ENCODE measurements around the gene LUC7L3. TPM values are rescaled to one million over a fixed set of nuclear protein-coding genes. Genes with fewer than 3 reads are reported as not detected.

The LUC7L3 gene
- total and polyA plus RNA-seq, 2 donors (not counting 3 experiments of a cell fraction or from before 2014, with no cell fraction given) = 70.9 to 113 TPM

DNA sequence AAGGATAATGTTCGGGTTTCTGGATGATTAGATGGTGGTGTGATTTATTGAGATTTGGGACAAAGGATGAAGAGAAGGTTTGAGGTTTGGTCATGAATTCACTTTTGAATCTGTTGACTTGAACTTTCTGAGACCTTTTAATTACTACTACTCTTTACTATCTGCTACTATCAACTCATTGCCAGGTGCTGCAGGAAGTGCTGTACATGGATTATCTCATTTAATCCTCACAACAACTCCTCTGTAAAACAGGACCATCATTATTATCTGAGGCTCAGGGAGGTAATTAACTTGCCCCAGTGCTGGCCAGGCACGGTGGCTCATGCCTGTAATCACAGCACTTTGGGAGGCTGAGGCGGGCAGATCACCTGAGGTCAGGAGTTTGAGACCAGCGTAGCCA lies 8.8 kb upstream of the LUC7L3 start:
- CTCF ChIA-PET = no interaction called here
- no peaks in the 10 kb centered on the region for H3K36me3 ChIP-seq (ENCODE audit: control insufficient read depth in 2 of 2, extremely low read depth in 1 of 2, insufficient read depth in 2 of 2, low read length in 2 of 2)
- H3K79me2 ChIP-seq (ENCODE audit: control insufficient read depth, insufficient read depth, low read length) = peaks cover 20% of the 10 kb centered on the region
- FAIRE-seq = no peak
- no peaks in the 10 kb centered on the region for H4K20me1 ChIP-seq (replicated peaks; ENCODE audit: control insufficient read depth, extremely low read depth, insufficient read depth, low read length)
- H2AFZ ChIP-seq (ENCODE audit: low read depth, low read length) = no peak overlapping the region
- H3K27me3 ChIP-seq (ENCODE audit: control insufficient read depth in 2 of 2, insufficient read depth in 2 of 2, low read length in 2 of 2) = peaks cover 9% of the 10 kb centered on the region in 2 experiments
- peaks cover 17% of the 10 kb centered on the region for H3K4me1 ChIP-seq (ENCODE audit: control insufficient read depth, extremely low read depth, insufficient read depth, low read length)
- H3K4me3 ChIP-seq (replicated peaks in 1 of 3; ENCODE audit: insufficient read depth in 1 of 3, low read depth in 1 of 3, low read length in 3 of 3) = no peak overlapping the region
- no peaks in the 10 kb centered on the region for H3K9me1 ChIP-seq (replicated peaks; ENCODE audit: control insufficient read depth, extremely low read depth, insufficient read depth, low read length)
- H3K4me2 ChIP-seq (ENCODE audit: insufficient read depth, low read length) = no peak overlapping the region
- no TSS peak for BruUV-seq (replicated peaks)
- dilution Hi-C loops (cut with MboI; ENCODE audit: extremely low pct_ligation_motif_present, low sequenced_read_pairs) = no loop called here
- TF ChIP-seq, protein P1, sequence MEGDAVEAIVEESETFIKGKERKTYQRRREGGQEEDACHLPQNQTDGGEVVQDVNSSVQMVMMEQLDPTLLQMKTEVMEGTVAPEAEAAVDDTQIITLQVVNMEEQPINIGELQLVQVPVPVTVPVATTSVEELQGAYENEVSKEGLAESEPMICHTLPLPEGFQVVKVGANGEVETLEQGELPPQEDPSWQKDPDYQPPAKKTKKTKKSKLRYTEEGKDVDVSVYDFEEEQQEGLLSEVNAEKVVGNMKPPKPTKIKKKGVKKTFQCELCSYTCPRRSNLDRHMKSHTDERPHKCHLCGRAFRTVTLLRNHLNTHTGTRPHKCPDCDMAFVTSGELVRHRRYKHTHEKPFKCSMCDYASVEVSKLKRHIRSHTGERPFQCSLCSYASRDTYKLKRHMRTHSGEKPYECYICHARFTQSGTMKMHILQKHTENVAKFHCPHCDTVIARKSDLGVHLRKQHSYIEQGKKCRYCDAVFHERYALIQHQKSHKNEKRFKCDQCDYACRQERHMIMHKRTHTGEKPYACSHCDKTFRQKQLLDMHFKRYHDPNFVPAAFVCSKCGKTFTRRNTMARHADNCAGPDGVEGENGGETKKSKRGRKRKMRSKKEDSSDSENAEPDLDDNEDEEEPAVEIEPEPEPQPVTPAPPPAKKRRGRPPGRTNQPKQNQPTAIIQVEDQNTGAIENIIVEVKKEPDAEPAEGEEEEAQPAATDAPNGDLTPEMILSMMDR (IDR thresholded peaks at IDR 0.05; ENCODE audit: extremely low read depth in 1 of 2, insufficient read depth in 1 of 2, low read depth in 1 of 2, low read length in 2 of 2) = no peak
- TF ChIP-seq MYC (IDR thresholded peaks at IDR 0.05; ENCODE audit: low read depth, low read length) = no peak
- no peak for TF ChIP-seq GATA2 (IDR thresholded peaks at IDR 0.05; ENCODE audit: insufficient read depth, insufficient read length, low read depth, low read length)
- no peak for TF ChIP-seq POLR2AphosphoS5 (IDR thresholded peaks at IDR 0.05; ENCODE audit: insufficient read depth, low read depth, low read length)
- TF ChIP-seq JUN (IDR thresholded peaks at IDR 0.05; ENCODE audit: borderline replicate concordance, insufficient read depth, insufficient read length, low read depth) = no peak
- TF ChIP-seq POLR2A (IDR thresholded peaks at IDR 0.05; ENCODE audit: low read depth, low read length) = no peak
- no peak for TF ChIP-seq EZH2 (IDR thresholded peaks at IDR 0.05; ENCODE audit: borderline replicate concordance, low read depth, low read length, severe bottlenecking)
- TF ChIP-seq MAX (IDR thresholded peaks at IDR 0.05; ENCODE audit: insufficient read depth, insufficient read length) = no peak
- H3K9me3 ChIP-seq (replicated peaks; ENCODE audit: control insufficient read depth, insufficient read depth, low read length) = no peaks in the 10 kb centered on the region
- H3K9ac ChIP-seq (replicated peaks; ENCODE audit: extremely low read depth, insufficient read depth, low read length) = no peak overlapping the region
- POLR2A ChIA-PET = no interaction called here
- H3K27ac ChIP-seq (ENCODE audit: insufficient read depth, low read depth, low read length) = no peak overlapping the region
- intact Hi-C loops (cut with micrococcal nuclease) = no loop called here
- DNase-seq (ENCODE audit: low read depth, low spot score) = no peak
